HEK293 (cell line): ENCODE data around the gene LBHD2.

ENCODE experiments used
- BCL11A ChIP-seq: fragments of 450-650 bp; formaldehyde crosslinking; IDR thresholded peaks from 2 replicates; pipeline ENCODE4 v1.5.1; 2016; ENCODE audit warnings: low read depth, missing biosample characterization, missing genetic modification characterization
- EGR2 ChIP-seq: fragments of 450-650 bp; formaldehyde crosslinking; IDR thresholded peaks from 2 replicates; pipeline ENCODE4 v1.5.1; 2016; ENCODE audit warnings: low read depth, missing biosample characterization, missing genetic modification characterization
- MYNN ChIP-seq: fragments of 450-650 bp; formaldehyde crosslinking; IDR thresholded peaks from 2 replicates; pipeline ENCODE4 v1.5.1; 2016; ENCODE audit warnings: missing biosample characterization, missing genetic modification characterization, borderline replicate concordance
- MZF1 ChIP-seq: fragments of 450-650 bp; formaldehyde crosslinking; IDR thresholded peaks from 2 replicates; pipeline ENCODE4 v1.5.1; 2017; ENCODE audit warnings: missing biosample characterization, missing genetic modification characterization, borderline replicate concordance
- RBAK ChIP-seq: fragments of 450-650 bp; formaldehyde crosslinking; IDR thresholded peaks from 2 replicates; pipeline ENCODE4 v1.5.1; 2016; ENCODE audit warnings: missing biosample characterization, missing genetic modification characterization
- TCF7L2 ChIP-seq: IDR thresholded peaks from 2 replicates; pipeline ENCODE4 v1.6.1; 2011; ENCODE audit warnings: low read depth, mild to moderate bottlenecking, inconsistent platforms, low read length, moderate library complexity, borderline replicate concordance
- YY2 ChIP-seq: fragments of 450-650 bp; formaldehyde crosslinking; IDR thresholded peaks from 2 replicates; pipeline ENCODE4 v1.5.1; 2016; ENCODE audit warnings: missing biosample characterization, missing genetic modification characterization
- ZFHX2 ChIP-seq: fragments of 450-650 bp; formaldehyde crosslinking; conservative IDR thresholded peaks from 2 replicates; pipeline ENCODE4 v1.5.1; 2016; ENCODE audit warnings: missing biosample characterization, missing genetic modification characterization
- ZFP3 ChIP-seq: fragments of 450-650 bp; formaldehyde crosslinking; IDR thresholded peaks from 2 replicates; pipeline ENCODE4 v1.5.1; 2016; ENCODE audit warnings: low read depth, missing biosample characterization, missing genetic modification characterization
- ZFP69B ChIP-seq: fragments of 450-650 bp; formaldehyde crosslinking; IDR thresholded peaks from 2 replicates; pipeline ENCODE4 v1.5.1; 2016; ENCODE audit warnings: missing biosample characterization, missing genetic modification characterization
- ZNF174 ChIP-seq: fragments of 450-650 bp; formaldehyde crosslinking; IDR thresholded peaks from 2 replicates; pipeline ENCODE4 v1.5.0; 2017; ENCODE audit warnings: missing biosample characterization, mild to moderate bottlenecking, missing genetic modification characterization
- ZNF211 ChIP-seq: fragments of 450-650 bp; formaldehyde crosslinking; IDR thresholded peaks from 2 replicates; pipeline ENCODE4 v1.5.1; 2016; ENCODE audit warnings: low read depth, missing biosample characterization, missing genetic modification characterization
- ZNF223 ChIP-seq: fragments of 450-650 bp; formaldehyde crosslinking; IDR thresholded peaks from 2 replicates; pipeline ENCODE4 v1.5.1; 2016; ENCODE audit warnings: missing biosample characterization, missing genetic modification characterization
- ZNF433 ChIP-seq: fragments of 450-650 bp; formaldehyde crosslinking; IDR thresholded peaks from 2 replicates; pipeline ENCODE4 v1.5.1; 2016; ENCODE audit warnings: missing biosample characterization, missing genetic modification characterization, low read depth
- ZNF521 ChIP-seq: fragments of 450-650 bp; formaldehyde crosslinking; IDR thresholded peaks from 2 replicates; pipeline ENCODE4 v1.5.1; 2017; ENCODE audit warnings: missing biosample characterization, mild to moderate bottlenecking, missing genetic modification characterization
- ZNF623 ChIP-seq: fragments of 450-650 bp; formaldehyde crosslinking; IDR thresholded peaks from 2 replicates; pipeline ENCODE4 v1.5.1; 2016; ENCODE audit warnings: missing biosample characterization, missing genetic modification characterization
- ZNF626 ChIP-seq: fragments of 450-650 bp; sonication (Bioruptor Pico); formaldehyde crosslinking; IDR thresholded peaks from 2 replicates; pipeline ENCODE4 v1.5.1; 2018; ENCODE audit warnings: missing biosample characterization, missing genetic modification characterization, inconsistent platforms
- ZXDB ChIP-seq: fragments of 450-650 bp; formaldehyde crosslinking; IDR thresholded peaks from 2 replicates; pipeline ENCODE4 v1.5.1; 2016; ENCODE audit warnings: missing biosample characterization, missing genetic modification characterization
- TF ChIP-seq, protein P1 (sequence below): fragments of 450-650 bp; formaldehyde crosslinking; IDR thresholded peaks from 2 replicates; pipeline ENCODE4 v1.5.1; 2016; ENCODE audit warnings: missing biosample characterization, missing genetic modification characterization
- TF ChIP-seq, protein P2 (sequence below): fragments of 450-650 bp; formaldehyde crosslinking; IDR thresholded peaks from 2 replicates; pipeline ENCODE4 v1.5.1; 2016; ENCODE audit warnings: missing biosample characterization, missing genetic modification characterization, borderline replicate concordance
- TF ChIP-seq, protein P3 (sequence below): fragments of 450-650 bp; formaldehyde crosslinking; IDR thresholded peaks from 2 replicates; pipeline ENCODE4 v1.5.1; 2016; ENCODE audit warnings: missing biosample characterization, missing genetic modification characterization
- TF ChIP-seq, protein P4 (sequence below): fragments of 450-650 bp; formaldehyde crosslinking; IDR thresholded peaks from 2 replicates; pipeline ENCODE4 v1.5.1; 2016; ENCODE audit warnings: missing biosample characterization, missing genetic modification characterization
- TF ChIP-seq, protein P5 (sequence below): fragments of 450-650 bp; formaldehyde crosslinking; optimal IDR thresholded peaks from 2 replicates; pipeline ENCODE3; 2016; ENCODE audit warnings: missing biosample characterization, mild to moderate bottlenecking, missing genetic modification characterization
- TF ChIP-seq, protein P6 (sequence below): fragments of 450-650 bp; formaldehyde crosslinking; IDR thresholded peaks from 2 replicates; pipeline ENCODE4 v1.5.1; 2016; ENCODE audit warnings: missing biosample characterization, missing genetic modification characterization

Gene LBHD2

DNA sequence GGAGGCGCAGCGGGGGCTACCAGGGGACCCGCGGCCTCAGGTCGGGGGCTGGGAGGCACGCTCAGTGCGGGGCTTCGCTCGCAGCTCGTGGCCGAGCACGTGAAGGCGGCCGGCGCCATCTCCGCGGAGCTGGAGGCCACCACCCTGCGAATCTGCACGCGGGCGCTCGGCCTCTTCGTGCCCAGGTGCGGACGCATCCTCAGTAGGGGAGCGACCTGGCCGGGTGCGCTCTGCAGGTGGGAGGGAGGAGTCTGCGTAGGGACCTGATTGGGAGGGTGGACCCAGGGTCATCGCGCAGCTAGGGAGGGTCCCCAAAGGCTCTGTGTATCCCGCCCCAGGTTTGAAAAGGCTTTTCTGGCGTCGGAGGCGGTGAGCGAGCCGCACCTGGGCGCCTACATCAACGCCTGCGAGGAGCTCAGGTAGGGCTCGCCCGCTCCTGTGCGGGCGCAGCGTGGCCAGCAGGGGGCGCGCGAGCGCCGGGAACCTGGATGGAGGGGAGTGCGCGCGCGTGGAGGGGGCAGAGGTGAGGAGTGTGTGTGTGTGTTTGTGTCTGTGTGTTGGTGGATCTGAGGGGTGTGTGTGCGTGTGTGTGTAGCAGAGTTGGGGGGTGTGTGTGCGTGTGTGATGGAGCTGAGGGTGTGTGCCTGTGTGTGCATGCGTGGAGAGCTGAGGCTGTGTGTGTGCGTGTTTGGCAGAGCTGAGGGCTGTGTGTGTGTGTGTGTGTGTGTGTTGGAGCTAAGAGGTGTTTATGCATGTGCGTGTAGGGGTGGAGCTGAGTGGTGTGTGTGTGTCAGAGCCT lies 20.8 kb downstream of the LBHD2 start (continued):
- TF ChIP-seq, protein P1, sequence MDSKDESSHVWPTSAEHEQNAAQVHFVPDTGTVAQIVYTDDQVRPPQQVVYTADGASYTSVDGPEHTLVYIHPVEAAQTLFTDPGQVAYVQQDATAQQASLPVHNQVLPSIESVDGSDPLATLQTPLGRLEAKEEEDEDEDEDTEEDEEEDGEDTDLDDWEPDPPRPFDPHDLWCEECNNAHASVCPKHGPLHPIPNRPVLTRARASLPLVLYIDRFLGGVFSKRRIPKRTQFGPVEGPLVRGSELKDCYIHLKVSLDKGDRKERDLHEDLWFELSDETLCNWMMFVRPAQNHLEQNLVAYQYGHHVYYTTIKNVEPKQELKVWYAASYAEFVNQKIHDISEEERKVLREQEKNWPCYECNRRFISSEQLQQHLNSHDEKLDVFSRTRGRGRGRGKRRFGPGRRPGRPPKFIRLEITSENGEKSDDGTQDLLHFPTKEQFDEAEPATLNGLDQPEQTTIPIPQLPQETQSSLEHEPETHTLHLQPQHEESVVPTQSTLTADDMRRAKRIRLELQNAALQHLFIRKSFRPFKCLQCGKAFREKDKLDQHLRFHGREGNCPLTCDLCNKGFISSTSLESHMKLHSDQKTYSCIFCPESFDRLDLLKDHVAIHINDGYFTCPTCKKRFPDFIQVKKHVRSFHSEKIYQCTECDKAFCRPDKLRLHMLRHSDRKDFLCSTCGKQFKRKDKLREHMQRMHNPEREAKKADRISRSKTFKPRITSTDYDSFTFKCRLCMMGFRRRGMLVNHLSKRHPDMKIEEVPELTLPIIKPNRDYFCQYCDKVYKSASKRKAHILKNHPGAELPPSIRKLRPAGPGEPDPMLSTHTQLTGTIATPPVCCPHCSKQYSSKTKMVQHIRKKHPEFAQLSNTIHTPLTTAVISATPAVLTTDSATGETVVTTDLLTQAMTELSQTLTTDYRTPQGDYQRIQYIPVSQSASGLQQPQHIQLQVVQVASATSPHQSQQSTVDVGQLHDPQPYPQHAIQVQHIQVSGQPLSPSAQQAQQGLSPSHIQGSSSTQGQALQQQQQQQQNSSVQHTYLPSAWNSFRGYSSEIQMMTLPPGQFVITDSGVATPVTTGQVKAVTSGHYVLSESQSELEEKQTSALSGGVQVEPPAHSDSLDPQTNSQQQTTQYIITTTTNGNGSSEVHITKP = peak; percentile 55
- TF ChIP-seq, protein P2, sequence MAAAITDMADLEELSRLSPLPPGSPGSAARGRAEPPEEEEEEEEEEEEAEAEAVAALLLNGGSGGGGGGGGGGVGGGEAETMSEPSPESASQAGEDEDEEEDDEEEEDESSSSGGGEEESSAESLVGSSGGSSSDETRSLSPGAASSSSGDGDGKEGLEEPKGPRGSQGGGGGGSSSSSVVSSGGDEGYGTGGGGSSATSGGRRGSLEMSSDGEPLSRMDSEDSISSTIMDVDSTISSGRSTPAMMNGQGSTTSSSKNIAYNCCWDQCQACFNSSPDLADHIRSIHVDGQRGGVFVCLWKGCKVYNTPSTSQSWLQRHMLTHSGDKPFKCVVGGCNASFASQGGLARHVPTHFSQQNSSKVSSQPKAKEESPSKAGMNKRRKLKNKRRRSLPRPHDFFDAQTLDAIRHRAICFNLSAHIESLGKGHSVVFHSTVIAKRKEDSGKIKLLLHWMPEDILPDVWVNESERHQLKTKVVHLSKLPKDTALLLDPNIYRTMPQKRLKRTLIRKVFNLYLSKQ = no peak
- TF ChIP-seq ZFP69B (peak; percentile 89), ZNF521 (tag by site-specific recombination) (no peak), YY2 (peak; percentile 86), ZNF623 (tag by site-specific recombination) (no peak), BCL11A (peak; percentile 79), RBAK (tag by site-specific recombination) (0 out of 2 replicates have a peak, but pooled peaks have one; percentile 37), ZFP3 (no peak), ZXDB (tag by site-specific recombination) (peak; percentile 75), ZFHX2 (tag by site-specific recombination) (peak; percentile 98), ZNF626 (tag by site-specific recombination) (no peak), ZNF211 (tag by site-specific recombination) (peak; percentile 56; the same call in 1 of the 2 replicates), ZNF223 (tag by site-specific recombination) (peak; percentile 79), ZNF433 (tag by site-specific recombination) (no peak), MZF1 (no peak), TCF7L2 (no peak), MYNN (tag by site-specific recombination) (no peak; the same call in 1 of the 2 replicates), ZNF174 (no peak), EGR2 (tag by site-specific recombination) (peak; percentile 95)
- TF ChIP-seq, protein P3, sequence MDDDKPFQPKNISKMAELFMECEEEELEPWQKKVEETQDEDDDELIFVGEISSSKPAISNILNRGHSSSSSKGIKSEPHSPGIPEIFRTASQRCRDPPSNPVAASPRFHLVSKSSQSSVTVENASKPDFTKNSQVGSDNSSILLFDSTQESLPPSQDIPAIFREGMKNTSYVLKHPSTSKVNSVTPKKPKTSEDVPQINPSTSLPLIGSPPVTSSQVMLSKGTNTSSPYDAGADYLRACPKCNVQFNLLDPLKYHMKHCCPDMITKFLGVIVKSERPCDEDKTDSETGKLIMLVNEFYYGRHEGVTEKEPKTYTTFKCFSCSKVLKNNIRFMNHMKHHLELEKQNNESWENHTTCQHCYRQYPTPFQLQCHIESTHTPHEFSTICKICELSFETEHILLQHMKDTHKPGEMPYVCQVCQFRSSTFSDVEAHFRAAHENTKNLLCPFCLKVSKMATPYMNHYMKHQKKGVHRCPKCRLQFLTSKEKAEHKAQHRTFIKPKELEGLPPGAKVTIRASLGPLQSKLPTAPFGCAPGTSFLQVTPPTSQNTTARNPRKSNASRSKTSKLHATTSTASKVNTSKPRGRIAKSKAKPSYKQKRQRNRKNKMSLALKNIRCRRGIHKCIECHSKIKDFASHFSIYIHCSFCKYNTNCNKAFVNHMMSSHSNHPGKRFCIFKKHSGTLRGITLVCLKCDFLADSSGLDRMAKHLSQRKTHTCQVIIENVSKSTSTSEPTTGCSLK (tag by site-specific recombination) = peak; percentile 97
- TF ChIP-seq, protein P4, sequence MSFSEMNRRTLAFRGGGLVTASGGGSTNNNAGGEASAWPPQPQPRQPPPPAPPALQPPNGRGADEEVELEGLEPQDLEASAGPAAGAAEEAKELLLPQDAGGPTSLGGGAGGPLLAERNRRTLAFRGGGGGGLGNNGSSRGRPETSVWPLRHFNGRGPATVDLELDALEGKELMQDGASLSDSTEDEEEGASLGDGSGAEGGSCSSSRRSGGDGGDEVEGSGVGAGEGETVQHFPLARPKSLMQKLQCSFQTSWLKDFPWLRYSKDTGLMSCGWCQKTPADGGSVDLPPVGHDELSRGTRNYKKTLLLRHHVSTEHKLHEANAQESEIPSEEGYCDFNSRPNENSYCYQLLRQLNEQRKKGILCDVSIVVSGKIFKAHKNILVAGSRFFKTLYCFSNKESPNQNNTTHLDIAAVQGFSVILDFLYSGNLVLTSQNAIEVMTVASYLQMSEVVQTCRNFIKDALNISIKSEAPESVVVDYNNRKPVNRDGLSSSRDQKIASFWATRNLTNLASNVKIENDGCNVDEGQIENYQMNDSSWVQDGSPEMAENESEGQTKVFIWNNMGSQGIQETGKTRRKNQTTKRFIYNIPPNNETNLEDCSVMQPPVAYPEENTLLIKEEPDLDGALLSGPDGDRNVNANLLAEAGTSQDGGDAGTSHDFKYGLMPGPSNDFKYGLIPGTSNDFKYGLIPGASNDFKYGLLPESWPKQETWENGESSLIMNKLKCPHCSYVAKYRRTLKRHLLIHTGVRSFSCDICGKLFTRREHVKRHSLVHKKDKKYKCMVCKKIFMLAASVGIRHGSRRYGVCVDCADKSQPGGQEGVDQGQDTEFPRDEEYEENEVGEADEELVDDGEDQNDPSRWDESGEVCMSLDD (tag by site-specific recombination) = peak; percentile 98
- TF ChIP-seq, protein P5, sequence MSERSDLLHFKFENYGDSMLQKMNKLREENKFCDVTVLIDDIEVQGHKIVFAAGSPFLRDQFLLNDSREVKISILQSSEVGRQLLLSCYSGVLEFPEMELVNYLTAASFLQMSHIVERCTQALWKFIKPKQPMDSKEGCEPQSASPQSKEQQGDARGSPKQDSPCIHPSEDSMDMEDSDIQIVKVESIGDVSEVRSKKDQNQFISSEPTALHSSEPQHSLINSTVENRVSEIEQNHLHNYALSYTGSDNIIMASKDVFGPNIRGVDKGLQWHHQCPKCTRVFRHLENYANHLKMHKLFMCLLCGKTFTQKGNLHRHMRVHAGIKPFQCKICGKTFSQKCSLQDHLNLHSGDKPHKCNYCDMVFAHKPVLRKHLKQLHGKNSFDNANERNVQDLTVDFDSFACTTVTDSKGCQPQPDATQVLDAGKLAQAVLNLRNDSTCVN = peak; percentile 96
- TF ChIP-seq, protein P6, sequence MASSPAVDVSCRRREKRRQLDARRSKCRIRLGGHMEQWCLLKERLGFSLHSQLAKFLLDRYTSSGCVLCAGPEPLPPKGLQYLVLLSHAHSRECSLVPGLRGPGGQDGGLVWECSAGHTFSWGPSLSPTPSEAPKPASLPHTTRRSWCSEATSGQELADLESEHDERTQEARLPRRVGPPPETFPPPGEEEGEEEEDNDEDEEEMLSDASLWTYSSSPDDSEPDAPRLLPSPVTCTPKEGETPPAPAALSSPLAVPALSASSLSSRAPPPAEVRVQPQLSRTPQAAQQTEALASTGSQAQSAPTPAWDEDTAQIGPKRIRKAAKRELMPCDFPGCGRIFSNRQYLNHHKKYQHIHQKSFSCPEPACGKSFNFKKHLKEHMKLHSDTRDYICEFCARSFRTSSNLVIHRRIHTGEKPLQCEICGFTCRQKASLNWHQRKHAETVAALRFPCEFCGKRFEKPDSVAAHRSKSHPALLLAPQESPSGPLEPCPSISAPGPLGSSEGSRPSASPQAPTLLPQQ = peak; percentile 77
